ENCODE results near the gene RHOJ.
"Not testable (repeated sequence)": the region's sequence is repeated elsewhere in the genome, so short reads cannot be mapped to it uniquely, and the experiment has no call there.

The RHOJ gene

DNA sequence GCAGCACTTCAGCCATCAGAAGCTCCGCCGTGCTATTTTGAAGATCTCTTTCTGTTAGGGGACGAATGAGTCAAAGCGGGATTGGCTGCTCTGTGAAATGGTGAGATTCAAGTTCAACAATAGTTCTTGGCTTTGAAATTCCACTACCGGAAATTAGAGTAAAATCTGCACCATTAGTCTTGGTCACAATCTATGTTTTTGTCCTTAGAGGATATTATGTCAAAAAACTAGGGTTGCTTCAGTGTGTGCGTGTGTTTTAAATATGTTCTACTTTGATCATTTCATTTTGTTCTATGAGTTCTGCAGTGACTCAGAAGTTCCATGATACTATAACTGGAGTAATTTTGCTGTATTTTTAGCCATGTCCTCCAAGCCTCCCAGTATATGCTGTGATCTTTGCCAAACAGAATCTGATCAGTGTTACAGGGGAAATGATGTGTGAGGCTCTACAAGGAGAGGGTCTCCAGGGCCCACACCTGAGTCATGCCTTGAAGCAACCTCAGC lies 91.9 kb downstream of the RHOJ start:
- DNase-seq (ENCODE audit: low read depth, low spot score) = no peak

DNA sequence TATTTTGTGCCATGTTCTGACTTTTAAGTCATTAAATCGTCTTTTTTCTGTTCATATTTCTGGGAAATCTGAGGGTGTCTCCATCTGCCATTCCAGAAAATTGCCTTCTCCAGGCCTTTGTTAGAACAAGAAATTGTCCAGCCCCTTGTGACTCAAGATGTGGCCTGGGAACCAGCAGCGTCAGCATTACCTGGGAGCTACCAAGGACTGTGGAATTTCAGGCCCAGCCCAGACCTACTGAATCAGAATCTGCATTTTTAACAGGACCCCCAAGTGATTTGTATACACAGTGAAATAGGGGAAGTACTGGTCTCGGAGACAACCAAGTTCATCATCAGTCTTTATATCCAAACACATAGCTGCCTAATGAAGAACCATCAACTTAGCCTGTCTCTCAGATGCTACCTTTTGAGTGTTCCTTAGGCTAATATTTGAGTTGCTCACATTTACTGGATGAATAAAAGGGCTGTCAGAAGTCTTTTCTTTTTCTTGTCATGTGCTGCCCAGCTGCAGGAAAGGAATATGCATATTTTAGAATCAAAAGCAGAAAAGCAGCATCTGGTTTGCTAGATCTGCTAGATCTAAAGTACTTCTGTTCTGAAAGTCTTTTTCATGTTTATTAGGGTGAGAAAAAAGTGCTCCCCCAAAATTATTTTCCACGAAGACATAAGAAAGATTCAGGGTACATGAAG lies 93.3 kb downstream of the RHOJ start:
- DNase-seq (ENCODE audit: low read depth, low spot score) = peak; percentile 15

GRCh38 chr14:63299351-63300110 lies 95.3 kb downstream of the RHOJ start:
- DNase-seq (ENCODE audit: low read depth, low spot score) = no peak

GRCh38 chr14:63300854-63301253 lies 96.6 kb downstream of the RHOJ start:
- DNase-seq (ENCODE audit: low read depth, low spot score) = no peak

GRCh38 chr14:63301891-63302534 lies 97.8 kb downstream of the RHOJ start:
- DNase-seq (ENCODE audit: low read depth, low spot score) = no peak

GRCh38 chr14:63304429-63304828 lies 100.2 kb downstream of the RHOJ start:
- not testable (repeated sequence) for DNase-seq (ENCODE audit: low read depth, low spot score)

GRCh38 chr14:63308723-63309317 lies 104.6 kb downstream of the RHOJ start:
- peak; percentile 42 for DNase-seq (ENCODE audit: low read depth, low spot score)

DNA sequence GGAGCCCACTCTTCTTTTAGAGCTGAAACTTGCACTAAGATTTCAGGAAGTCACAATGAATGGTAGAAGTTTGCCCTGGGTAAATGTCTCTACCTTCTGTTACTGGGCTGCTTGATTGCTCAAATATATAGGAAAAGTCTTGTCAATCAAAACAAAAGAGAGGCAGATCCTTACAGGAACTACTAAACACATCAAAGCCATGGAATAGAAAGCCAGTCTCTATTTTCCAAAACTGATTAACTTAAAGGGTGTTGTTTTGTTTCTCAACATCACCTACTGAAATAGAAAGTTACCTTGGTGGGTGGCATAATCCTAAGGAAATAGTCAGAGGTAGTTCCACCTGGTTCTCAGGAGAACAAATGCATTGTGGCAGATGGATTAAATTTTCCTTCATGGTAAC lies 114.6 kb downstream of the RHOJ start, which contains the start of gene GPHB5:
Gene GPHB5, minus strand, starts transcription at position 101 of the 400 bp plus-strand sequence. CDS start 1,086 bp downstream, outside the sequence.
- no peak for DNase-seq (ENCODE audit: low read depth, low spot score)

DNA sequence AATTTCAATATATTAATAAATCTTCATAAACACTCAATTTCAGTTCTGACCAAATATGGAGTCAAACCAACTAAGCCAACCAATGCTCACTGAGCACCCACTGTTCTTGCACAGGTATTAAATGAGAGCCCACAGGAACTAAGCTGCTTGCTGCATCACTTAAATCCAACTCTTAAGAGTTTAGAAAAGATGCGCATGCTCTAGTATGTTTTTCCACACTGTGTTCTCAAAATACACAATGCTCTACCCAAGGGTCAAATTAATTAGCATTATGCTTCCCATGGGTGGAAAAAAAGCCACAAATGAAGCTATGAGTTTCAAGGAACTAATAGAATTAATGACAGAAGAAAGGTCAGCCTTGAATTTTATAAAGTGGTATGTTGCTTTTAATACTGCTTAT lies 118.2 kb downstream of the RHOJ start:
- DNase-seq (ENCODE audit: low read depth, low spot score) = no peak

- DNase-seq (ENCODE audit: low read depth, low spot score) = no peak
Observed at GRCh38 chr14:63322897-63323573, 118.8 kb downstream of the RHOJ start.

GRCh38 chr14:63326840-63327239 lies 122.6 kb downstream of the RHOJ start:
- no peak for DNase-seq (ENCODE audit: low read depth, low spot score)

DNA sequence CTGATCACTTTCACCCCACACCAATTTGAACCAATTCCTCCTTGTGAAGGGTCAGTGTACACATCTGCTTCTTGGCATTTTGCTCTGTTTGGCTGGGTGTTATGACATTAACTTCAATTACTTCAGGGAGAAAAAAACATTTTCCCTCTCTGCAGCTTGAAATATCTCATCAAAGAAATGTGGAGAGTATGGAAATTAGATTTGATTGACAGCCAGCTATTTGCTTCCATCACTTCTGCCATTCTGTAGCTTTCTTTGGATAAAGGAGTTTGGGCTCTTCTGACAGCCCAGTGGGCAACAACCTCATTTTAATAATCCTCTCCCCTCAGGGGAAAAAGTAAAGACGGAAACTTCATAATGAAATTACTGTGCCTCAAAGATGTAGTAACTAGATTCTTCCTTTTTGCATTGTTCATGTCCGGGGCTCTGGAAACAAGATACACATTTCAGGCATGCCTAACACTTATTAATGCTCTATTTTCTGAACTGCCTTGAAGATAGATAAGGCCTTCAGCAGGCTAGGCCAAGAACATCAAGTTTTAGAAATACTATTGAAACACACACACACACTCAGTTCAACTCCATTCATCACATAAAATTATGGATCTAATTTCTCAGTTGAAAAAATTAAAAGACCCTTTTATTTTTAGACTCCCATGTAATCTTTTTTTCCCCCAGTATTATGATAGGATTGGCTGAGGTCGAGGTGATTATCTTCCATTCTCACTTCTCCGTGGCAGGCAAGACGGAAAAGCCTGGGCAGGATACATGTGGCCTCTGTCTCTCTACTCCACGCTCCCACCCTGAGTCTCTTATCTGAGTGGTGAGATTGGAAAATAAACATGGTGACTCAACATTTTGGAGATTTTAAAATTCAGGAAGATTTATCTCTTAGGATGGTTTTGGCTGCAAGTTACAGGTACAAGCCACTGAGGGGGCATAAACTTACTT lies 124.8 kb downstream of the RHOJ start:
- DNase-seq (ENCODE audit: low read depth, low spot score) = no peak

DNA sequence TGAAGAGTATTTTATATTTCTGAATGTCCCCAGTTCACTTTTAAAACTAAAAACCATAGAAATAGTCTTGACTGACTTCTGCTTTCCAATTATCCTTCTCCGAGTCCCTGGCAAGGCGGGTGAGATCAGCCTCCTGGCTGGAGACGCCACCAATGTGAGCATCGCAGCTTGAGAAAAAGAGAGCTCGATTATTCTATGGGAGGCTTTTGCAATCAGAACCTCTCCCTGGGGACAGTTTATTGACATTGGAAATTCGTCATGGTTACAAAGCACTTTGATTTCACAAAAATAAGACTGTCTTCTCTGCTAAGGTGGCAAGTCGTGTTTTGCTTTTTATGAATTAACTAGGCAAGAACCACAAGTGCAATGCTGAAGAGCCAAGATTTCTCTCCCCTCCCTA lies 138.1 kb downstream of the RHOJ start:
- no peak for DNase-seq (ENCODE audit: low read depth, low spot score)

Measured in iPS DF 19.7 (cell line).